GM20000 (cell line): ENCODE data around the gene CXorf49B.

Experiments used
- DNase-seq: peaks from one replicate; pipeline ENCODE4 v3.0.0; 2012; ENCODE audit warnings: low spot score
- TF ChIP-seq, protein P1 (sequence below): IDR thresholded peaks from 2 replicates; pipeline ENCODE4 v1.5.1; 2012; ENCODE audit warnings: mild to moderate bottlenecking, control low read depth; ENCODE audit errors: extremely low read depth, missing control alignments

CXorf49B gene

GRCh38 chrX:71809886-71810285, 46.7 kb downstream of the CXorf49B start:
- TF ChIP-seq, protein P1, sequence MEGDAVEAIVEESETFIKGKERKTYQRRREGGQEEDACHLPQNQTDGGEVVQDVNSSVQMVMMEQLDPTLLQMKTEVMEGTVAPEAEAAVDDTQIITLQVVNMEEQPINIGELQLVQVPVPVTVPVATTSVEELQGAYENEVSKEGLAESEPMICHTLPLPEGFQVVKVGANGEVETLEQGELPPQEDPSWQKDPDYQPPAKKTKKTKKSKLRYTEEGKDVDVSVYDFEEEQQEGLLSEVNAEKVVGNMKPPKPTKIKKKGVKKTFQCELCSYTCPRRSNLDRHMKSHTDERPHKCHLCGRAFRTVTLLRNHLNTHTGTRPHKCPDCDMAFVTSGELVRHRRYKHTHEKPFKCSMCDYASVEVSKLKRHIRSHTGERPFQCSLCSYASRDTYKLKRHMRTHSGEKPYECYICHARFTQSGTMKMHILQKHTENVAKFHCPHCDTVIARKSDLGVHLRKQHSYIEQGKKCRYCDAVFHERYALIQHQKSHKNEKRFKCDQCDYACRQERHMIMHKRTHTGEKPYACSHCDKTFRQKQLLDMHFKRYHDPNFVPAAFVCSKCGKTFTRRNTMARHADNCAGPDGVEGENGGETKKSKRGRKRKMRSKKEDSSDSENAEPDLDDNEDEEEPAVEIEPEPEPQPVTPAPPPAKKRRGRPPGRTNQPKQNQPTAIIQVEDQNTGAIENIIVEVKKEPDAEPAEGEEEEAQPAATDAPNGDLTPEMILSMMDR, result no peak
- no peak for DNase-seq

GRCh38 chrX:71814123-71814912, 51.2 kb downstream of the CXorf49B start:
- TF ChIP-seq, protein P1, result no peak
- no peak for DNase-seq

GRCh38 chrX:71815121-71815905, 52.2 kb downstream of the CXorf49B start:
- DNase-seq, result no peak

GRCh38 chrX:71815906-71816156, 52.7 kb downstream of the CXorf49B start:
- TF ChIP-seq, protein P1, result no peak

More at GRCh38 chrX:71815121-71815905, 52.2 kb downstream of the CXorf49B start:
- TF ChIP-seq, protein P1, result no peak

More at GRCh38 chrX:71815906-71816156, 52.7 kb downstream of the CXorf49B start:
- no peak for DNase-seq
